ENCODE data around the gene GATAD2A.
"Not testable (repeated sequence)": the region's sequence is repeated elsewhere in the genome, so short reads cannot be mapped to it uniquely, and the experiment has no call there.

The GATAD2A gene

GRCh38 chr19:19387108-19387507 lies 18.4 kb upstream of the GATAD2A start:
- H3K27ac ChIP-seq, result peak overlapping the region; percentile 93
- TF ChIP-seq, protein P1, sequence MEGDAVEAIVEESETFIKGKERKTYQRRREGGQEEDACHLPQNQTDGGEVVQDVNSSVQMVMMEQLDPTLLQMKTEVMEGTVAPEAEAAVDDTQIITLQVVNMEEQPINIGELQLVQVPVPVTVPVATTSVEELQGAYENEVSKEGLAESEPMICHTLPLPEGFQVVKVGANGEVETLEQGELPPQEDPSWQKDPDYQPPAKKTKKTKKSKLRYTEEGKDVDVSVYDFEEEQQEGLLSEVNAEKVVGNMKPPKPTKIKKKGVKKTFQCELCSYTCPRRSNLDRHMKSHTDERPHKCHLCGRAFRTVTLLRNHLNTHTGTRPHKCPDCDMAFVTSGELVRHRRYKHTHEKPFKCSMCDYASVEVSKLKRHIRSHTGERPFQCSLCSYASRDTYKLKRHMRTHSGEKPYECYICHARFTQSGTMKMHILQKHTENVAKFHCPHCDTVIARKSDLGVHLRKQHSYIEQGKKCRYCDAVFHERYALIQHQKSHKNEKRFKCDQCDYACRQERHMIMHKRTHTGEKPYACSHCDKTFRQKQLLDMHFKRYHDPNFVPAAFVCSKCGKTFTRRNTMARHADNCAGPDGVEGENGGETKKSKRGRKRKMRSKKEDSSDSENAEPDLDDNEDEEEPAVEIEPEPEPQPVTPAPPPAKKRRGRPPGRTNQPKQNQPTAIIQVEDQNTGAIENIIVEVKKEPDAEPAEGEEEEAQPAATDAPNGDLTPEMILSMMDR (conservative IDR thresholded peaks at IDR 0.05; ENCODE audit: low read depth), result no peak
- CTCF ChIA-PET, result interaction anchor here (0.7 kb wide), 1 partner anchor 103 kb away, joined by 3 read pairs; no protein-coding TSS in a partner anchor
- POLR2A ChIA-PET (ENCODE audit: low non-redundant PET), result no interaction called here
- DNase-seq (ENCODE audit: low spot score), result no peak

DNA sequence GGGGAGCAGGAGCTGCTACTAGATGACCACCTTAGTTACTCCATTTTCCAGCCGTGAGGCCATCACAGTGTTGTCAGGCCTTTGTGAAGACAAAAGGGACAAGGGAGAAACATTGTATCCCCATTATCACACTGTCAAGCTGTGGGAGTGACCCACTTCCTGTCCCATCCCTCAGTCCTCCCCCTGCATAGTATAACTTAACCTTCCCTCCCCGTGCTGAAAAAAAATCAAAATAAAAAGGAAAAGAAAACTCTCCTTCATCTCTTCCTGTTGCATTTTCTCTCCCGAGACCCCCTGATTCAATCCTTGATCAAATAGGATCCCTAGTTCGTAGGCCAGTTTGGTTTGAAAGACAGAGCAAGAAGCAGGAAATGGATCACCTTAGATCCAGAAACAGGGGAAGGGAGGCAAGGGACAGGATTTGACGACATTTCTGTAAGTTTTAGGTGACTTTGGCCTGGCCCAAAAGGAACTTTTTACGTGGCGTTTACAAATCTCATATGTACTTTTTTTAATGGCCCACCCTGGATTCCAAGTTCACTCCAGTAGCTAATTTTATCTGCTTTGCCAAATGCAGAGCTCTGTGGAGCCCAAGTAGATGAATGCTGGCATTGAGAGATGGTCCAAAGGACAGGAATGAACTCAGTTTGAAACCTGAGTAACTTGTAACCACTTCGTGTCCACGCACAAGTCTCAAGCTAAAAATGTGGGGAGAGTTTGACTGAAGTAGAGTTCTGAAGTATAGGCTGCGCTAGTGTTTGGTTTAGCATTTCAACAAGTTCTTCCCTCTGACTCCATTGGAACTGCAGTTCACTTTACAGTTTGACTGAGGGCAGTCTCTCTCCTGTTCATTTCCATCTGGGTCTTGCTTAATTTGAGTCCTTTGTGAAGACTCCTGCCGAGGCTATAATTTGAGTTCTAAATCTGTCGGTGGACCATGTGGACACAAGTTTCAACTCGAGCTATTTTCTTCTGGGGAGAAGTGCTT lies 16.6 kb upstream of the GATAD2A start:
- CTCF ChIA-PET, result interaction anchor here (0.6 to 1.0 kb wide), 4 partner anchors 25 to 492 kb away, joined by 3 to 5 read pairs (median 4); no protein-coding TSS in a partner anchor
- POLR2A ChIA-PET (ENCODE audit: low non-redundant PET), result no interaction called here
- no peak for DNase-seq (ENCODE audit: low spot score)
- TF ChIP-seq, protein P1 (conservative IDR thresholded peaks at IDR 0.05; ENCODE audit: low read depth), result no peak
- H3K27ac ChIP-seq, result peak overlapping the region; percentile 93

- CTCF ChIA-PET, result interaction anchor here (0.7 to 0.8 kb wide), 2 partner anchors 26 to 493 kb away, joined by 4 to 5 read pairs; no protein-coding TSS in a partner anchor
- H3K27ac ChIP-seq, result peak overlapping the region; percentile 76
- POLR2A ChIA-PET (ENCODE audit: low non-redundant PET); DNase-seq (ENCODE audit: low spot score): not testable (repeated sequence)
These were observed 15.8 kb upstream of the GATAD2A start for GRCh38 chr19:19389683-19390082.

GRCh38 chr19:19394333-19394732 lies 11.1 kb upstream of the GATAD2A start:
- not testable (repeated sequence) for DNase-seq (ENCODE audit: low spot score)
- H3K27ac ChIP-seq, result peak overlapping the region; percentile 72
- ChIA-PET CTCF (interaction anchor here (0.7 kb wide), 1 partner anchor 92 kb away, joined by 3 read pairs; no protein-coding TSS in a partner anchor), POLR2A (ENCODE audit: low non-redundant PET) (interaction anchor here (0.7 kb wide), 1 partner anchor 247 kb away, joined by 3 read pairs; no protein-coding TSS in a partner anchor)

DNA sequence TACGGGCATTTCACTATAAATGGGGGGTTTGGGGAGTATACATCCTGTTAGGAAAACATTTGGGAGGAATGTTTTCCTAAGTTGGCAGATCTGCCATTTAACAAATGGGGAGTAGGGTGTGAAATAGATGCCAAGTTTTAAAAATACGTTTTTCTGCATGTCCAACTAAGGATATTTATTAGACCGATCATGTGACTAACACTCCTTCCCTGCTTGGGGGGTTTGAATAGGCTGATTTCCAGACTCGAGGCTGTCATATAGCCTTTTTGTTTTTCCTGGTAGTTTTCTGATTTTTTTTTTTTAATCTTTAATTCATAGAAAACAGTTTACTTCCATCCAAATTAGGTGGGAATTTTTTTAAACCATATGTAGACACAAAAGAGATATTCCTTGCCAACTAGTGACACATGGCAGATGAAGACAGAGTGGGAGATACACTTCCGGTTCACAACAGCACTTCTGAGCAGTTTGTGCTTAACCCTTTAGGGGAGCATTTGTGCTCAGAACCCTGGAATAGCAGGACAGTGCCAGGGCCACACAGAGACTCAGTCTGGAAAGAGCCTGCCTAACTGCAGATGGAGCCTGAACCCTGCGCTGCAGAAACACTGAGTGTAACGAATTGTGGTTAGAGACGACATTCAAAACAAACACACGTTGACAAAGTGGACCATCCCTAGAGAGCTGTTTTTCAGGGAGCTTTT lies 5.6 kb upstream of the GATAD2A start:
- peak overlapping the region; percentile 64 for H3K27ac ChIP-seq
- TF ChIP-seq, protein P1 (conservative IDR thresholded peaks at IDR 0.05; ENCODE audit: low read depth), result no peak
- ChIA-PET CTCF (no interaction called here), POLR2A (ENCODE audit: low non-redundant PET) (no interaction called here)
- no peak for DNase-seq (ENCODE audit: low spot score)

GRCh38 chr19:19402656-19403372 lies 2.7 kb upstream of the GATAD2A start:
- H3K27ac ChIP-seq, result peak overlapping the region; percentile 89
- TF ChIP-seq, protein P1 (conservative IDR thresholded peaks at IDR 0.05; ENCODE audit: low read depth), result no peak
- ChIA-PET CTCF (no interaction called here), POLR2A (ENCODE audit: low non-redundant PET) (no interaction called here)
- DNase-seq (ENCODE audit: low spot score), result no peak

GRCh38 chr19:19403373-19403901 lies 2.0 kb upstream of the GATAD2A start:
- H3K27ac ChIP-seq, result peak overlapping the region; percentile 89
- ChIA-PET CTCF (interaction anchor here (0.7 kb wide), 1 partner anchor 19 kb away, joined by 4 read pairs; no protein-coding TSS in a partner anchor), POLR2A (ENCODE audit: low non-redundant PET) (no interaction called here)
- TF ChIP-seq, protein P1 (conservative IDR thresholded peaks at IDR 0.05; ENCODE audit: low read depth), result no peak
- DNase-seq (ENCODE audit: low spot score), result peak; percentile 47
